ENCODE data around the gene SAMD8. TPM values are rescaled to one million over a fixed set of nuclear protein-coding genes. Genes with fewer than 3 reads are reported as not detected.

SAMD8 gene
- total RNA-seq, 3 donors from 2014 or later: 12.1 to 26.6 (median 13.6) TPM

- ATAC-seq: no peak
- TF ChIP-seq, protein P1, sequence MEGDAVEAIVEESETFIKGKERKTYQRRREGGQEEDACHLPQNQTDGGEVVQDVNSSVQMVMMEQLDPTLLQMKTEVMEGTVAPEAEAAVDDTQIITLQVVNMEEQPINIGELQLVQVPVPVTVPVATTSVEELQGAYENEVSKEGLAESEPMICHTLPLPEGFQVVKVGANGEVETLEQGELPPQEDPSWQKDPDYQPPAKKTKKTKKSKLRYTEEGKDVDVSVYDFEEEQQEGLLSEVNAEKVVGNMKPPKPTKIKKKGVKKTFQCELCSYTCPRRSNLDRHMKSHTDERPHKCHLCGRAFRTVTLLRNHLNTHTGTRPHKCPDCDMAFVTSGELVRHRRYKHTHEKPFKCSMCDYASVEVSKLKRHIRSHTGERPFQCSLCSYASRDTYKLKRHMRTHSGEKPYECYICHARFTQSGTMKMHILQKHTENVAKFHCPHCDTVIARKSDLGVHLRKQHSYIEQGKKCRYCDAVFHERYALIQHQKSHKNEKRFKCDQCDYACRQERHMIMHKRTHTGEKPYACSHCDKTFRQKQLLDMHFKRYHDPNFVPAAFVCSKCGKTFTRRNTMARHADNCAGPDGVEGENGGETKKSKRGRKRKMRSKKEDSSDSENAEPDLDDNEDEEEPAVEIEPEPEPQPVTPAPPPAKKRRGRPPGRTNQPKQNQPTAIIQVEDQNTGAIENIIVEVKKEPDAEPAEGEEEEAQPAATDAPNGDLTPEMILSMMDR (IDR thresholded peaks at IDR 0.05): no peak
- intact Hi-C loops (cut with DNase I, micrococcal nuclease): no loop called here
- Histone ChIP-seq H3K36me3 (ENCODE audit: low read depth) (no peaks in the 10 kb centered on the region), H3K4me1 (ENCODE audit: low read depth) (no peaks in the 10 kb centered on the region), H3K9me3 (no peaks in the 10 kb centered on the region), H3K4me3 (no peak overlapping the region)
- no peak for DNase-seq
Observed at GRCh38 chr10:75066271-75066670, 45.2 kb upstream of the SAMD8 start.

GRCh38 chr10:75067272-75067671 is 44.2 kb upstream of the SAMD8 start:
- Histone ChIP-seq H3K4me3 (no peak overlapping the region), H3K36me3 (ENCODE audit: low read depth) (no peaks in the 10 kb centered on the region), H3K9me3 (no peaks in the 10 kb centered on the region), H3K4me1 (ENCODE audit: low read depth) (no peaks in the 10 kb centered on the region)
- TF ChIP-seq, protein P1 (IDR thresholded peaks at IDR 0.05): no peak
- DNase-seq: no peak
- no peak for ATAC-seq
- intact Hi-C loops (cut with DNase I, micrococcal nuclease): no loop called here

- H3K4me1 ChIP-seq (ENCODE audit: low read depth): no peaks in the 10 kb centered on the region
- intact Hi-C loops (cut with DNase I, micrococcal nuclease): no loop called here
- no peak for DNase-seq
- no peaks in the 10 kb centered on the region for H3K9me3 ChIP-seq
- no peaks in the 10 kb centered on the region for H3K36me3 ChIP-seq (ENCODE audit: low read depth)
- ATAC-seq: no peak
- no peak overlapping the region for H3K4me3 ChIP-seq
- TF ChIP-seq, protein P1 (IDR thresholded peaks at IDR 0.05): no peak
Observed at GRCh38 chr10:75068523-75068922, 42.9 kb upstream of the SAMD8 start.

- intact Hi-C loops (cut with DNase I, micrococcal nuclease): no loop called here
- Histone ChIP-seq H3K9me3 (no peaks in the 10 kb centered on the region), H3K4me1 (ENCODE audit: low read depth) (no peaks in the 10 kb centered on the region), H3K36me3 (ENCODE audit: low read depth) (no peaks in the 10 kb centered on the region), H3K4me3 (no peak overlapping the region)
- TF ChIP-seq, protein P1 (IDR thresholded peaks at IDR 0.05): no peak
- DNase-seq (no peak), ATAC-seq (no peak)
Observed at GRCh38 chr10:75070476-75070875, 41.0 kb upstream of the SAMD8 start.

DNA sequence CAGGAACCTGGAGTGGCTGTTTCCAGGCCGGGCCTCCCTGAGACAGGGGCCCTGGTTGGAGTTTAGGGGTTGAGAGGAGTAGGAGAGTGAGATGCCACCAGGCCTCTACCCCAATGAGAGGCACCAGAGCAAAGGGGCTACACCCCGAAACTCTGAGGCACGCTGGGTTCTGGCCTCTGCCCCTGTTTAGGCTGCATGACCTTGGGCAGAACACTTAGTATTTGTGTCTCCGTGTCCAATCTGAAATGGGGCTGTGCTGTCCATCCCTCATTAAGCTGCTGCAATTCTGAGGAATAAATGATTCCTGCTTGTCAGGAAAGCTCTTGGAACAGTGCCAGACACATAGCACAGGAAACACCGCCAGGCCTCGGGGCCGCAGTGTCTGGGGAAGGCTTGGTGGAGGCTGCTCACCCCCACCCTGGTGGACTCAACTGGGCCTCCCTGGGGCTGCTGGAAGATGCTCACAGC is 40.5 kb upstream of the SAMD8 start:
- Histone ChIP-seq H3K36me3 (ENCODE audit: low read depth) (no peaks in the 10 kb centered on the region), H3K4me1 (ENCODE audit: low read depth) (no peaks in the 10 kb centered on the region), H3K9me3 (no peaks in the 10 kb centered on the region), H3K4me3 (no peak overlapping the region)
- TF ChIP-seq, protein P1 (IDR thresholded peaks at IDR 0.05): no peak
- ATAC-seq (no peak), DNase-seq (no peak)
- intact Hi-C loops (cut with DNase I, micrococcal nuclease): no loop called here

GRCh38 chr10:75071756-75072155 is 39.7 kb upstream of the SAMD8 start:
- H3K4me3 ChIP-seq: no peak overlapping the region
- no peaks in the 10 kb centered on the region for H3K4me1 ChIP-seq (ENCODE audit: low read depth)
- no peaks in the 10 kb centered on the region for H3K36me3 ChIP-seq (ENCODE audit: low read depth)
- no peak for DNase-seq
- TF ChIP-seq, protein P1 (IDR thresholded peaks at IDR 0.05): no peak
- intact Hi-C loops (cut with DNase I, micrococcal nuclease): no loop called here
- H3K9me3 ChIP-seq: no peaks in the 10 kb centered on the region
- no peak for ATAC-seq

All from mucosa of descending colon (tissue), 3 donors.